NCI-H128 (cell line): ENCODE results near the gene ALPK1.
"Not testable (repeated sequence)": the region's sequence is repeated elsewhere in the genome, so short reads cannot be mapped to it uniquely, and the experiment has no call there.

Experiments
- DNase-seq: peaks from one replicate; lab custom pipeline; 2025; ENCODE audit not compliant: unreplicated experiment; lab: John Stamatoyannopoulos, UW

ALPK1 gene

DNA sequence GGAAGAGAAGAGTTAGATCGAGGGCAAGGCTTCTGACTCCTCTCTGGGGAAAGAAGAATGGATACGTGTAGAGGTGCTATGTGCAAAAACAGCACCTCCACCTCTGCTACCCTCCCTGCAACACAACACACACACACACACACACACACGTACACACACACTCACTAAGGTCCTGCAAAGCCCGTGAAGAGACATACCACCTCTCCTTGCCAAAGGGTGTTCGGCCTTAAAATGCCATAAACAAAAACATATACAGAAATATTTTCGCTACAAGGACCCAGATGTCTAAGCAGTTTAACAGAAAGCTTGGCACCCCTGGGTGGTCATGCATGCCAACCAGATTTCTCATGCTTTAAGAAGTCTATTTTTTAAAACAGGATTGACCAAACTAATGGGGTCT, 13.0 kb upstream of the ALPK1 start:
- no peak for DNase-seq

DNA sequence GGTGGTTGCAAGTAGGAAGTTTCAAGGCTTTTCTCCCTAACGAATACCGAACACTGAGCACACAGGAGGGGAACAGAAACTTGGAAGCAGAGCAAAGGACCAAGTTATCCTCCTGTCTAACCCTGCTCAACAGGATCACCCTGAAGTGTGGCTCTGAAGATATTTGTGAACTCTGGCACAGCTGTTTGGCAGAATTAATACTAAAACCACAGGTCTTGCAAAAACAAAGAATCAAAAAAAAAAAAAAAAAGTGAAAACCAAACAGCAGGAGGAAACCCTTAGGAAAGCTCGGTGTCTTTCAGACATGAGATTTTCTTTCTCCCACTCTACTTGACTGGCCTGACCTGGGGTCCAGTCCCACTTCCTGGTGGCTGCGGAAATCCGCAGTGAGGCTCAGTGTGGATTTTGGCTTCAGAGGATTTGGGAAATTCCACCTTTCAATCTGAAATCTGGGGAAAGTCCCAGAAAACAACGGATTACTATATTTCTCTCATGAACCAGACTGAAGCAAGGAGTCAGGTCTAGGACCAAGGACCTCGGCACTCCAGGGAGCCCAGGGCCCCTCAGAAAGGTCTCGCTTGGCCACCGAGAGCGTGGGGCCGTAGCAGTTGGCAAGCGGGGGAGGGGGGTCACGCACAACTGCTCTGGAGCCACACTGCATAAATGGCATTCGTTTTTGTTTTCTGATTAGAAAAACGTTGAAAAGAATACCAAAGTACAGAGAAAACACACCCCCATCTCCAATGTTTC, 12.3 kb upstream of the ALPK1 start:
- no peak for DNase-seq

DNA sequence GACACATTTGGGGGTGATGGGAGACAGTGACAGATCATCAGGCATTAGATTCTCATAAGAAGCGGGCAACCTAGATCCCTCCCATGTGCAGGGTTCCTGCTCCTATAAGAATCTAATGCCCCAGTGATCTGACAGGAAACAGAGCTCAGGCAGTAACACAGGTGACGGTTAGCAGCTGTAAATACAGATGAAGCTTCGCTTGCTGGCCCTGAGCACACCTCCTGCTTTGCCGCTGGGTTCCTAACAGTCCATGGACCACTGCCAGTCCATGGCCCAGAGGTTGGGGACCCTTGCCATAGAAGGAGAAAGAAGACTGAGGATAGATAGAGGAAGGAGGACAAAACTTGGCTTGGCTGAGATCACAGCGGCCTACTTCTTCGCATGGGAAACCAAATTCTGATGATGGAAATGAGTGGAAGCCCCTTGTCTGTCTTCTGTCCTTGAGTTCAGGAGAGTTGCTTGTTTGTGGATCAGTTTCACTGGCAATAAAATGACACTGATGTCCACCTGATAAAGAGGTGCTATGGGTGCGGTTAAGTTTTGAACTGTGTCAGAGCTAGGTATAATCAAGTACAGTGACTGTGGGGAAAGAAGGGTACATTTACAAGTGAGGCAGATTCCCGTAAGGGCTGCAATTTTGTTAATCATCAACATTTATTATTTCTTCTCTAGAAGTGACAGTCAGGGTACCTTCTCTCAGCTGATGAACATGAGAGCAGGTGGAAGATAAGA, 9.7 kb upstream of the ALPK1 start:
- DNase-seq: no peak

DNA sequence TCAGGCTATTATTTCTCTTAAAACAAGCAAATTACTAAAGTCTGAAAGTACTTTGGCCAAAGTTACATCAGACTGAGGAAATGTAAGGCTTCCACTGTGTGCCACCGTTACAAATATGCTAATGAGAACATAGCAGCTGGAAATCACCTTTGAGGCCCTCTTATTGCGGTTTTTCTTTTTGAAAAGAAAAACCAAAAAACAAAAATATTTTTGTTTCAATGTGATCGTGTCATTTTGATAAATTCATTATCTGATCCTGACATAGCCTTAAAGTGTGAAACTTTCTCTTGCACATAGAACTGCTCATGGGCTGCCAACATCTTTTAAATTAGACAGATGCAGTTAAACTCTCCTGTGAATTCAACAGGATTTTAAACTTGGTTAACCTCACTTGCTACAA, 8.7 kb upstream of the ALPK1 start:
- DNase-seq: no peak

DNA sequence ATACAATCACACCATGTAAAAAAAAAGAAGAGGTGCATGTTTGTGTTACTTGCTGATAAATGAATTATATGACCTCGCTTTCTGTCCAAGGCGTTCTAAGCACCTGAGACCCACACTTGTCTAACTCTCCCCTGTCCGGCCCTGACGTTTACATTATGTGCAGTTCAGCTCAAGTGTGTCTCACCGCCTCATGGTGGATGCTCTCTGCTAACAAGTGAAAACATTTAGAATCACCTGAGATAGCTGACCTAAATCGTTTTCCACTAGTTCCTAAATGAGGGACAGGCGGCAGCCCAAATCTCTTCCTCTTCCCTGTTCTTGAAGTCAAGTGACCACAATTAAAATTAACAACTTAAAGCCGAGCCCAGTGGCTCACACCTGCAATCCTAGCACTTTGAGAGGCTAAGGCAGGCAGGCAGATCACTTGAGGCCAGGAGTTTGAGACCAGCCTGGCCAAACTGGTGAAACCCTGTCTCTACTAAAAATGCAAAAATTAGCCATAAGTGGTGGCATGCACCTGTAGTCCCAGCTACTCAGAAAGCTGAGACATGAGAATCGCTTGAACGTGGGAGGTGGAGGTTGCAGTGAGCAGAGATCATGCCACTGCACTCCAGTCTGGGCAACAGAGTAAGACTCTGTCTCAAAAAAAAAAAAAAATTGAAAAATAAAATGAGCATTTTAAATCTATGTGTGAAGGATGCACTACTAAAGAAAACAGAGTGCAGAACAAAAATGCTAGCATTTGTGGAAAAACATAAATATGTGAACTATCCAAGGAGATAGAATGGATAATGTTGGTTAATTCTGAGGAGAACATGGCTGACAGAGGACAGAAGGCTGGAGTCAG, 7.5 kb upstream of the ALPK1 start:
- DNase-seq: no peak

DNA sequence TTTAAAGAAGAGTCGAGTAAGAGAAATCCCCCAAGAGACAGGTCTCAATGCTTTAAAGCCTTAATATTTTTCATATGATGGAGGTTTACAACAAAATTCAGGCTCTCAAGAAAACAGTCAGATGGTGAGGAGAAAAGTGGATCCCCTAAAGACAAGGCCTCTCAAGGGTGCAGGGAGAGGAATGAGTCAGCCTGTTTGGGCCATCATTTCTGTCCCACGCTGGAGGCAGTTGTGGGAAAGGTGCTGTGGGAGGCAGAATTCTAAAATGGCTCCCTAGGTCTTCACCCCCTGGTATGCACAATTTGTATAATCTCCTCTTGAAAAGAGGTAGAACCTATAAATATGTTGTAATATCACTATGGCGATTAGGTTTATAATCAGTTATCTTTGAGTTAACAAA, 6.8 kb upstream of the ALPK1 start:
- no peak for DNase-seq

DNA sequence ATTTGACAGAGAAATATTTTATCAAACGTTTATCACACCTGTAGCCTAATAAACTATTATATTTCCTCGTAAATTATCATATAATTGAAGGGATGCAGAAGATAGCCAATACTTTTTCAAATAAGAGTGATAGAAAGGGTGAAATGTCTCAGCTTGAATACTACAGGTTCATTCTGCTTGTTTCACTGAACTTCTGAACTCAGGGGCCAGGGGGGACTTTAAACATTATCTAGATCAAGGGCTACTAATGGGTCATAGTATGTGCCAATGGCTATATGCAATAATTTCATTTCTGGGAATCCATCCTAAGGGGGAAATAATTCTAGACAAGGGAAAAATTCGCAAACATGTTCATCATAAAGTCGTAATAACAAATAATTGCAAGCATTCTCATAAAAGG, 2.6 kb downstream of the ALPK1 start:
- DNase-seq: no peak

DNA sequence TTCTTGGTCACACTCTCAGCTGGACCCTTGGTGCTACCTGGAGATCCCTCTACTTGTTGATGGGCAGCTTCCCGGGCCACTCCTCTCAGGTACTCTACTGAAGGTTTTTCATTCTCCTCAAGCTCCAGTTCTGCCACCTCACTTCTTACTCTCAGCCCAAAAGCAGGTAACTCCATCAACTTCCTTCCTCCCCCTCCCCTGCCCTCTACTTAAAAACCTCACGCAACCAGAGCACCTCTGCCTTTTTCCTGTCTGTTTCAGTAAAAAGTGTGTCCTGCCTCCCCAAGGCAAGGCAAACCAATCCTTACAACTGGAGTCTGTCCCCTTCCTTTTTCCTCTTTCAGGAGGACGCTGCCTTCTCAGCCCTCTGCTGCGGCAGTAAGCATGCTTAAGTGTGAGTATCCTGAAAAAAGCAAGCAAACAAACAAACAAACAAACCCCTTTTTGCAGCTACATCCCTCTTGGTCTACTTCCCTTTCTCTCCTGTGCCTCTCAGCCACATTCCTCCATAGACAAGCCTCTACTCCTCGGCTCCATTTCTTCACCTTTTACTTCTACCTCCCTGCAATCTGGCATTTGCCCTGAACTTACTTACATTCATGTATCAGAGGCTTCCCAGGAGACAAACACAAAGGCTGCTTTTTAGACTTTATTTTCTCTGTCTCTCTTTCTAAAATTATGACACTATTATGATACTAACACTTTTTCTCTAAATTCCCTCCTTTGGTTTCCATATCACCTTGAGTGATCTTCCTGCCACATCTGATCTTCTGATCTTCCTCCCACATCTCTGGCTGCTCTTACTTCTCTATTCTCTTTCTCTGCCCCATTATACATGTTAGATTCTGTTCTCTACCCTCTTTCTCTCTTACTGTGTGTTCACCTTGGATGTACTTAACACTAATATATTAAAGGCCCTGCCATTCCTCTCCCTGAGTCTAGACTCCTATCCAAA, 5.4 kb downstream of the ALPK1 start:
- DNase-seq: no peak

DNA sequence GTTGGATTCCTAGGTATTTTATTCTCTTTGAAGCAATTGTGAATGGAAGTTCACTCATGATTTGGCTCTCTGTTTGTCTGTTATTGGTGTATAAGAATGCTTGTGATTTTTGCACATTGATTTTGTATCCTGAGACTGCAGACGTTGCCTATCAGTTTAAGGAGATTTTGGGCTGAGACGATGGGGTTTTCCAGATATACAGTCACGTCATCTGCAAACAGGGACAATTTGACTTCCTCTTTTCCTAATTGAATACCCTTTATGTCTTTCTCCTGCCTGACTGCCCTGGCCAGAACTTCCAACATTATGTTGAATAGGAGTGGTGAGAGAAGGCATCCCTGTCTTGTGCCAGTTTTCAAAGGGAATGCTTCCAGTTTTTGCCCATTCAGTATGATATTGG, 8.3 kb downstream of the ALPK1 start:
- not testable (repeated sequence) for DNase-seq

DNA sequence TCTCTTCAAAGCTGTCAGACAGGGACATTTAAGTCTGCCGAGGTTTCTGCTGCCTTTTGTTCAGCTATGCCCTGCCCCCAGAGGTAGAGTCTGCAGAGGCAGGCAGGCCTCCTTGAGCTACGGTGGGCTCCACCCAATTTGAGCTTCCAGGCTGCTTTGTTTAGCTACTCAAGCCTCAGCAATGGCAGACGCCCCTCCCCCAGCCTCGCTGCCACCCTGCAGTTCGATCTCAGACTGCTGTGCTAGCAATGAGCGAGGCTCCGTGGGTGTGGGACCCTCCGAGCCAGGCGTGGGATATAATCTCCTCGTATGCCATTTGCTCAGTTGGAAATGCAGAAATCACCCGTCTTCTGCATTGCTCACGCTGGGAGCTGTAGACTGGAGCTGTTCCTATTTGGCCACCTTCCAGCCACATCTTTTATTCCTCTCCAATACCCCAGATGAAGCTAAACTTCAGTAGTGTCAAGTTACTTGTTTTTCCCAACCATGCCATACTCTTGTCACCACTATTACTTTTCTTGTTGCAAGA, 12.2 kb downstream of the ALPK1 start:
- DNase-seq: not testable (repeated sequence)

DNA sequence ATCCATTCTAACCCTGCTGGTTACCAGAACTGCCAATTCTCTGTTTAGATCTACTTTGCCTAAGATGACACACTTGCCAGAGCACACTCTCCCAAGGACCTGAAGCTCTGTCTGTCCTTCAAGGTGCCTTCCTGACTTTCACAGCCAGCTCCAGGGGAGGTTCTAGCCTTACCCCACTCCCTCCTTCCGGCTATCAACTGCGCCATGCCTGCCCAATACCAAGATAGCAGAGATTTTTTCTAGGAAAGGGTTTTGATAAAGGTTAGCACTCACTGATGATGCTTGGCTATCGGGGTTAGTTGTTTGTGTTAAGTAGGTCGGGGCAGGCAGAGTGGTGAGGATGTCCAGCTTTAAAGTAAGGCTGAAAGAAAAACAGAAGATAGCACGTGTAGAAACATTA, 14.3 kb downstream of the ALPK1 start:
- no peak for DNase-seq

DNA sequence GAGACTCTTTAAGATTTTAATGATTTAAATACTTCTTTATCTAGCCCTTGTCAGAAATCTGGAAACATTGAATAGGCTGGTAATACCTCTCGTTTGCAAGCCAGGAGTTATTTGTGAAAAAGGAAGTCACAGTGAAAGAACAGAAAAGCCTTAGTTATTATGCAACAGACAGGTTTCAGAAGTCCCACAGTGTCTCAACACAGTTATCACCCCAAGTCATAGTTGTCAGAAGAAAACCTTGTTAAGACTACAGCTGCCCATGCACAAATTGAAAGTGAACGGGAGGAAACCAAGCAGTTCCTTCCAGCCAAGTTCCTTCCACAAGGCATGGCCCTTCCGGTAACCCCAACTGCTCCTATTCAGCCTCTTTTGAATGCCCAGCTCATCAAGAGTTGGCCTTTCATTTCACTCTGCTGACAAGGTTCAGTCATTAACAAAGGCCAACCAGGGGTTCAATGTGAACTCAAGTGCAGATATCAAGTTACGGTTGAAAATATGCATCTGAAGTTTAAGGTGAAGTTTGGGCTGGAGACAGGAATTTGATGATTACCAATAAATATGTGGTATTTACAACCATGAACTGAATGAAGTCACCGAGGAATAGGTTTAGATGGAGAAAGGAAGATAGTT, 15.6 kb downstream of the ALPK1 start:
- DNase-seq: no peak

DNA sequence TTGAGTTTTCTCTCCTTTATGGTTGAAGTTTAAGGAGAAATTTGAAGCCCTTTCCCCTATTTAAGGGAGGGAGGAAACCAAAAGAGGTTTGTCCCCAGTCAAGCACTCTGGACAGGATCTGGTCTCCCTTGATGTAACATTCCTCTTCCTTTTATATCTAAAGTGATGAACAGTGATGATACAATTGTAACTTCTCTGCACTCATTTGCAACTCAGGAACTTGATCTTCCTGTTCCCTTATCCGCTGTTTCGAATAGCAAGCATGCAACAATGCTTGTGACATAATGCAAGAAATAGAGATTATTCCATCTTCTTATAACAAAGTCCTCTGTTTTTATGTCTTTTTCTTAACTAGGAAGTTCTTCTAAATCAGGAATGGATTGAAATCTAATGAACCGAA, 18.3 kb downstream of the ALPK1 start:
- DNase-seq: no peak

DNA sequence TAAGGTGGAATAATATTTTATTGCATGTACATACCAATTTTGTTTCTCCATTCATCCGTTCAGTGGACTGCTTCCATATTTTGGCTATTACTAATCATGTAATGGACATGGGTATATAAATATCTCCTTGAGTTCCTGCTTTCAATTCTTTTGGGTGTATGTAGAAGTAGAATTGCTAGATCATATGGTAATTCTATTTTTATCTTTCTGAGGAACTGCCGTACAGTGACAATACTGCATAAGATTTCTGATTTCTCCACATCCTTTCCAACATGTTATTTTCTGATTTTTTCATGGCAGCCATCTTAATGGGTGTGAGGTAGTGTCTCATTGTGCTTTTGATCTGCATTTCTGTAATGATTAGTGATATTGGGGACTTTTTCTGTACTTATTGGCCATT, 19.2 kb downstream of the ALPK1 start:
- DNase-seq: no peak

DNA sequence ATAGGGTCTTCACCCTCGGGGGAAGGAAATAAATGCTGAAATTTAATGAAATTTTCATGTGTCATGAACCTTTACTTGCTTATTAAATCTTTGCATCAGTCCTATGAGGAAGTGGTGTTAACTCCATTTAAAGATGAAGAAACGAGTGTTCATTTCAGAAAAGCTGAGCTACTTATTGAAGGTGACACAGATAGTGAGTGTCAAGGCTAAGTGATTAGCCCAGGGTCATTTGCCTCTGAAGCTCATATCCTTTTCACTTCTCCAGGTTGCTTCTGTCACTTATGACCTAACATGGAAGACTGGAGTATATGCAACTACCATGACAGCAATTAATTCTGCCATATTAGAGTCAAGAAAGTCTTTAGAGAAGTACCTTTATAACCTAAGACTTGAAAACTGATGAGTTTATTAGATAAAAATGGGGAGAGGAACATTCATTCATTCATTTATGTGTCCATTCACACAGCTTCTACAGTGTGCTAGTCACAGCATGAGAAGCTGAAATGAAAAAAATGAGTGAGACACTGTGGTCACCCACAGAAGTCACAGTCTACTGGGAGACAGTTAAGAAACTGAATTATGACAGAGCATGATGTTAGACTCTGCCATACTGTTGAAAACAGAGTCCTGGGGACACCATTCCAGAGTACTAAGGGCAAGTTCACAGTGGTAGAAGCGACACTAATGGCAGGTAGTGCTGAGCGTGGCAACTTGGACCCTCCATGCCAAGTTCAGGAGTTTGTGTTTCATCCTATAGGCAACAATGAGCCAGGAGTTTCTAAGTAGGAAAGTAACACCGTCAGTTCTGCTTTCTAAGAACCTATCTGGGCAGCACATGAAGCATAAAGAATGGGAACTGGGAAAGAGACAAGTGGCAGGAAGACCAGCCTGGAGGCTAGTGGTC, 21.3 kb downstream of the ALPK1 start:
- DNase-seq: no peak

DNA sequence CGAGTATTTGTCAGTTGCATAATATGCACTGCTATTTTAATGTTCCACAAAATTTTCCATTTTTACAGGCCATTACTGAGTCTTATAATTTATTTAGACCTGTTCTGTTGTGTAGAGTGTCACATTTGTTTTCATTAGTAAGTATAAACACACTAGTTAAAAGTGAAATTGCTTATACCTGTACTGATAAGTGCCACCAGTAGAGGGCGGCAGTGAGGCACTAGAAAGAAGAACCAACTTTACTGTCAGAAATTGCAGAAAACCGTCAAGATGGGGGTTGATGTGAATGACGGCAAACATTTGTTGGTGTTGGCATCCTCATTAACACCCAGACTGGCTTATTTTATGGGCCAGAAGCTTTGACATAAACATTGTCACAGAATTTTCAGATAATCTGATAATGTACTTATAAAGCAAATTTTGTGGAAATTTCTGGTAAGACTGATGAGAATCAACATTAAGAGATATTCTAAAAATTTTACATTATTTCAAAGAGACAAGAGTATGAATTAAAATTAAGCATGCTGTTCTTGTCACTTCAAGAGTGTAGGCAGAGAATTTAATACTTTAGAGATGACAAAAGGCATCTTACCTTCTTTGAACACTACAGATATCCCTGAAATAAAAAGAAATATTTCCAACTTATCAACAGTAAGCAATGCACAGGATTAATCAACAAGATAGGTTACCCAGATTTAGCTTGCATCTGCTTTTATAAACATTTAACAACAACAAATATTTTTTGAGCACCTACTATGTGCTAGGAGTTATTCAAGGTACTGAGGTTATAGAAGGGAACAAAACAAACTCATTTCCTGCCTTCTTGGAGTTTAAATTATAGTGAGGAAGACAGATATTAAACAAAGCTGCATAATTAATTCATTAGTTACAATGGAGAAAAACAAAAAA, 24.9 kb downstream of the ALPK1 start:
- no peak for DNase-seq

DNA sequence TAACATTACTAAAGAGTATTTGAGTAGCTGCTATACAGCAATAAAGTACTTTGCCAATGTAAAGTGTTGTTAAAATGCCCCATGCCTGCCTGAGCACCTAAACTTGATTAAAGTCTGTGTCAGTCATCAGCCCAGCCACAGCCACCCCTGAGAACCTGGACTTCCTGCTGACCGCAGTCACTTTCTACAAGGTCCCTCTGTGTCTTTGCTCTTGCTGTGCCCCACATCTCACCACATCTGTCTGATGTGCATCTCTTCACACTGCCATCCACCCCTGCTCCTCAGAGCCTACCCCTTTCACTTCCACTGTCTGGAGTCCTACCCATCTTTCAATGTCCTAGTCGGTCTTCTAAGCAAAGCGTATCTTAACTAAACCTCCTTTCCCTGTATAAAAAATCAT, 25.7 kb downstream of the ALPK1 start:
- no peak for DNase-seq

DNA sequence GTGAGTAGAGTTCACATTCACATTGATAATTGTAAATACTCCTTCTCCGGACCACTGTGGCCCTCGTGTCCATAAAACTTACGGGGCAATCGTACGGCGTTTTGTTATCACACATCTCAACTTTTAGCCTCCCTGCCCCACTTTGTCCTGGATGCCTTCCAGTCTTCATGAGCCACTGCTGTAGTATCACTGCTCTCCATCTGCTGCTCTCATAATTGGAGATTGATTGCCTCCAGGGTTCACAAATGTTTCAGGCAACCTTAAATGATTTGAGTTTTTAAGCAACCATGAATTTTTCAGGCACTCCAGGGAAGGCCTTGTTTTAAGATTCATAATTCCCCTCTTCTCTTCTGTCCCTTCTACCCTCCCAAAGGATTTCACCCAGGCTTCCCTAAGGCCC, 28.4 kb downstream of the ALPK1 start:
- no peak for DNase-seq
